HUES64 (cell line): ENCODE data around the gene ADPRHL1.
"Not testable (repeated sequence)": the region's sequence is repeated elsewhere in the genome, so short reads cannot be mapped to it uniquely, and the experiment has no call there.

Source experiments
- H3K27ac ChIP-seq: 2 replicates; pipeline ENCODE4 v1.7.0; 2013; ENCODE audit warnings: low read depth, low read length, inconsistent platforms
- H3K27me3 ChIP-seq: 2 replicates; pipeline ENCODE4 v1.6.1; 2013; ENCODE audit warnings: mild to moderate bottlenecking, low read length; ENCODE audit not compliant: insufficient read depth
- H3K36me3 ChIP-seq: 2 replicates; pipeline ENCODE4 v1.6.1; 2013; ENCODE audit warnings: mild to moderate bottlenecking, low read length; ENCODE audit not compliant: insufficient read depth
- H3K4me1 ChIP-seq: 2 replicates; pipeline ENCODE4 v1.6.1; 2013; ENCODE audit warnings: mild to moderate bottlenecking, low read length, moderate library complexity; ENCODE audit not compliant: insufficient read depth
- H3K4me3 ChIP-seq: 2 replicates; pipeline ENCODE4 v1.5.1; 2013; ENCODE audit warnings: mild to moderate bottlenecking, low read length, moderate library complexity
- H3K9ac ChIP-seq: 2 replicates; pipeline ENCODE4 v1.6.1; 2013; ENCODE audit warnings: mild to moderate bottlenecking, low read depth, low read length
- H3K9me3 ChIP-seq: 2 replicates; pipeline ENCODE4 v1.6.1; 2013; ENCODE audit warnings: low read depth, low read length; ENCODE audit not compliant: insufficient read depth
- WGBS: fragments of 150-250, 120-280 bp; methylation state at CpG from one replicate; pipeline ENCODE4 v1.1.7; 2013; ENCODE audit warnings: missing lambda C conversion rate; 5-methylcytosine and 5-hydroxymethylcytosine counted together

The ADPRHL1 gene

GRCh38 chr13:113371061-113371460 is 82.2 kb downstream of the ADPRHL1 start:
- H3K4me3 ChIP-seq: no peak overlapping the region
- H3K4me1 ChIP-seq: peaks cover 3% of the 10 kb centered on the region; the same call in 1 of the 2 replicates
- H3K27ac ChIP-seq: no peak overlapping the region
- H3K36me3 ChIP-seq: no peaks in the 10 kb centered on the region
- no peaks in the 10 kb centered on the region for H3K9me3 ChIP-seq
- no peak overlapping the region for H3K9ac ChIP-seq
- WGBS: 80% methylated on average over 13 of the region's 13 CpGs
- no peaks in the 10 kb centered on the region for H3K27me3 ChIP-seq

DNA sequence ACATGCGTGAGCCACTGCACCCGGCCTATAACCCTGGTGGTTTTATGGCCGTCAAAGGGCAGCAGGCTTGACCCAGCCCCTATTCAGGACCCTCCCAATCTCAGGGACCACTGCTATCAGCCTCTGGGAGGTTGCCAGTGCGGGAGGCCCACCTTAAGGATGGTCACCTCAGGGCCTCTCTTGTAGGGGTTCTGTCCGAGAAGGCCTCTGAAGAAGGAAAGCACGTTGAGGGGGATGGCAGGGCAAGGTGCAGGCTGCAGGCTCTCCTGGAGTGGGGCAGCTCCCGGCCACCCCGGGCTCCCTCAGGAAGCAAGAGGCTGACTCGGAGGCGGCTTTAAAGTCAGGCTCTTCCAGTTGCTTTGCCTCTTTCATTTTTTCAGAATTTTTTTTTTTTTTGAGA is 83.4 kb downstream of the ADPRHL1 start:
- 88% methylated on average over 10 of the region's 10 CpGs for WGBS
- Histone ChIP-seq H3K9me3 (no peaks in the 10 kb centered on the region), H3K4me1 (peaks cover 3% of the 10 kb centered on the region; the same call in 1 of the 2 replicates), H3K36me3 (no peaks in the 10 kb centered on the region), H3K27me3 (no peaks in the 10 kb centered on the region), H3K4me3 (no peak overlapping the region), H3K9ac (no peak overlapping the region), H3K27ac (no peak overlapping the region)

DNA sequence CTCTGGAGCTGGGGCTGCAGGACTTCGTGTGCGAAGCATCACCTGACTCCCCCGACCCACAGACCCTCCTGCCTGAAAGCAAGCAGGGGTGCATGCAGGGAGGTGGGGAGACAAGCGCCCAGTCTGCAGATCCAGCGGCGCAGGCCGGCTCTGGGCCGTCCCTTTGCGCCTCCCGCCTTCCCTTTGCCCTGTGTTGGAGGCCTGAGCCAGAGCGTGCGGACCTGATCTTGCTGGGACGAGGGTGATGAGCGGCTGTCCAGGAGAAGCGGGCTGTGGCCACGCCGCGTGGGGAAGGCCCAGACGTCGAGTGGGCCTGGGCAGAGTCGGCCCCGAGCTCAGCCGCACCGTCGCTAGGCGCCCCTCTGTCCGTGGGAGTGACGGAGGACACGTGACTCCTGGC is 84.1 kb downstream of the ADPRHL1 start:
- H3K4me1 ChIP-seq: peaks cover 6% of the 10 kb centered on the region; the same call in 1 of the 2 replicates
- no peaks in the 10 kb centered on the region for H3K36me3 ChIP-seq
- no peak overlapping the region for H3K4me3 ChIP-seq
- H3K9ac ChIP-seq: no peak overlapping the region
- 93% methylated on average over 29 of the region's 29 CpGs for WGBS
- no peak overlapping the region for H3K27ac ChIP-seq
- no peaks in the 10 kb centered on the region for H3K27me3 ChIP-seq
- no peaks in the 10 kb centered on the region for H3K9me3 ChIP-seq

GRCh38 chr13:113368353-113368752 is 84.9 kb downstream of the ADPRHL1 start:
- H3K27ac ChIP-seq, H3K9ac ChIP-seq, H3K36me3 ChIP-seq, H3K4me3 ChIP-seq, H3K4me1 ChIP-seq, H3K9me3 ChIP-seq, H3K27me3 ChIP-seq: not testable (repeated sequence)
- 96% methylated on average over 6 of the region's 6 CpGs for WGBS

DNA sequence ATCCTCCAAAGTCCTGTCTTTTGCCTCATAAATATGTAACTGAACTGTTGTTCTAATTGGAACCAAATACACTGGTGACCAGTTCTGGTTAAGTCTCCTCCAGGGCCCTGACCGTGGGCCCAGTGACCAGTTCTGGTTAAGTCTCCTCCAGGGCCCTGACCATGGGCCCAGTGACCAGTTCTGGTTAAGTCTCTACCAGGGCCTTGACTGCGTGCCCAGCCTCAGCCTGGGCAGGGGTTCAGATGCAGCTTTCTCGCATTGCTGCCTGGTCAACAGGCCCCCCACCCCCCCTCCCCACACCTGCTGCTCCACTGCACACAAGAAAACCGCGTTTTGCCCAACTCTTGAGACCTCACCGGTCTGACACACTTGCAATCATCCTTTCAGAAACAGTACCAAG is 85.5 kb downstream of the ADPRHL1 start:
- Histone ChIP-seq H3K9me3 (no peaks in the 10 kb centered on the region), H3K27me3 (peaks cover 7% of the 10 kb centered on the region), H3K36me3 (no peaks in the 10 kb centered on the region), H3K27ac (no peak overlapping the region), H3K4me1 (peaks cover 7% of the 10 kb centered on the region; the same call in 1 of the 2 replicates), H3K9ac (no peak overlapping the region), H3K4me3 (no peak overlapping the region)
- 92% methylated on average over 6 of the region's 6 CpGs for WGBS

- Histone ChIP-seq H3K4me1 (peaks cover 10% of the 10 kb centered on the region; the same call in 1 of the 2 replicates), H3K9me3 (no peaks in the 10 kb centered on the region), H3K9ac (no peak overlapping the region), H3K27ac (no peak overlapping the region), H3K4me3 (no peak overlapping the region), H3K36me3 (no peaks in the 10 kb centered on the region), H3K27me3 (peaks cover 10% of the 10 kb centered on the region)
- 89% methylated on average over 15 of the region's 15 CpGs for WGBS
Measured at GRCh38 chr13:113367020-113367560, 86.2 kb downstream of the ADPRHL1 start.

- H3K9ac ChIP-seq: no peak overlapping the region
- 87% methylated on average over 9 of the region's 9 CpGs for WGBS
Measured at GRCh38 chr13:113365971-113366588, 87.2 kb downstream of the ADPRHL1 start.

DNA sequence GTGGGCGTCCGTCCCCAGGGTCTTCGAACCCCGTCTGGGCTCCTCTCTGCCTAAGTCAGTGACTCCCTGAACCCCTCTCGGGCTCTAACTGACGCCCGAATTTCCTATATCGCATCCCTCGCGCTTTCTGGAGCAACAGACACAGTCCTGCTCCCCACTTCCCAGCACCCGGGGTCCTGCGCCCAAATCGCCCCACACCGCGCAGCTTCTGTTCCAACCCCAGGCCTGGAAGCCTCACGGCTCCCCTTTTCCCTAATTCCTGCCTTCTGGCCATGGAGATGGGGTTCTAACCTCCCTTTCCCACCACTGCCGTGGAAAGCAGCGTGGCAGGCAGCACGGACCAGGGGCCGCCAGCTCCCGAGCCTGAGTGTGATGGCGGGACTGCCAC is 87.7 kb downstream of the ADPRHL1 start:
- peaks cover 10% of the 10 kb centered on the region; the same call in 1 of the 2 replicates for H3K4me1 ChIP-seq
- no peak overlapping the region for H3K4me3 ChIP-seq
- peaks cover 5% of the 10 kb centered on the region; the same call in 1 of the 2 replicates for H3K36me3 ChIP-seq
- H3K9me3 ChIP-seq: no peaks in the 10 kb centered on the region
- WGBS: 93% methylated on average over 22 of the region's 22 CpGs
- no peak overlapping the region for H3K27ac ChIP-seq
- no peak overlapping the region for H3K9ac ChIP-seq
- H3K27me3 ChIP-seq: peaks cover 10% of the 10 kb centered on the region

More at GRCh38 chr13:113365971-113366588, 87.2 kb downstream of the ADPRHL1 start:
- peaks cover 10% of the 10 kb centered on the region; the same call in 1 of the 2 replicates for H3K4me1 ChIP-seq
- no peaks in the 10 kb centered on the region for H3K9me3 ChIP-seq
- H3K27me3 ChIP-seq: peaks cover 10% of the 10 kb centered on the region
- H3K27ac ChIP-seq: no peak overlapping the region
- peaks cover 5% of the 10 kb centered on the region; the same call in 1 of the 2 replicates for H3K36me3 ChIP-seq
- H3K4me3 ChIP-seq: no peak overlapping the region

GRCh38 chr13:113364901-113365582 is 88.2 kb downstream of the ADPRHL1 start:
- Histone ChIP-seq H3K9me3 (no peaks in the 10 kb centered on the region), H3K9ac (no peak overlapping the region), H3K4me1 (peaks cover 10% of the 10 kb centered on the region; the same call in 1 of the 2 replicates), H3K27me3 (peaks cover 10% of the 10 kb centered on the region), H3K27ac (peak overlapping the region; percentile 49; the same call in 1 of the 2 replicates), H3K36me3 (peaks cover 10% of the 10 kb centered on the region), H3K4me3 (no peak overlapping the region)
- WGBS: 89% methylated on average over 41 of the region's 41 CpGs

DNA sequence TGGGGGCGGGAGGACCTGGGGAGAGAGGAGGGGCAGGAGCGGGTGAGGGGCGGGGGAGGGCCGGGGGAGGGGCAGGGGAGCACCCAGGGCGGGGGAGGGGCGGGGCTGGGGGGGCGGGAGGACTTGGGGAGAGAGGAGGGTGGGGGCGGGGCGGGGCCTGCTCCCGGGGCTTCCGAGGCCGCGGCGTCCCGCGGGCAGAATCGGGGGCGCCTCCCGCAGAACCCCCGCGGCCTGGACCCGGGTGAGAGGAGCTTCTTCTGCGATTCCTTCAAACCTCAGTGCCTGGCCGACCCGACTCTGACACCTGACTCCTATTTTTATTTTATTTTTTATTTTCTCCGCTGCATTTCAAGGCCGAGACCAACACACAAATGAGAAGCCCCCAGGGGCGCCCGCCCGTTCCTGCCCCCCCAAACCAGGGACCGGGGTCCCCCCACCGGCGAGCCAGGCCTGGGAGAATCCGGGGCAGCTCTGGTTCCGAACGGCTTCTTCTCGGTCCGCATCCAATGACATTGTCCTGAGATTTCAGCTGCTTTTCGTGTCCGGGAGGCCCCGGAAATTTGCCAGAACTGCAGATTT is 88.9 kb downstream of the ADPRHL1 start:
- peaks cover 16% of the 10 kb centered on the region for H3K36me3 ChIP-seq
- H3K9ac ChIP-seq: no peak overlapping the region
- WGBS: 37% methylated on average over 34 of the region's 41 CpGs
- peaks cover 10% of the 10 kb centered on the region for H3K27me3 ChIP-seq
- peak overlapping the region; percentile 49; the same call in 1 of the 2 replicates for H3K27ac ChIP-seq
- H3K4me1 ChIP-seq: peaks cover 10% of the 10 kb centered on the region; the same call in 1 of the 2 replicates
- no peaks in the 10 kb centered on the region for H3K9me3 ChIP-seq
- H3K4me3 ChIP-seq: peak overlapping the region; percentile 42

DNA sequence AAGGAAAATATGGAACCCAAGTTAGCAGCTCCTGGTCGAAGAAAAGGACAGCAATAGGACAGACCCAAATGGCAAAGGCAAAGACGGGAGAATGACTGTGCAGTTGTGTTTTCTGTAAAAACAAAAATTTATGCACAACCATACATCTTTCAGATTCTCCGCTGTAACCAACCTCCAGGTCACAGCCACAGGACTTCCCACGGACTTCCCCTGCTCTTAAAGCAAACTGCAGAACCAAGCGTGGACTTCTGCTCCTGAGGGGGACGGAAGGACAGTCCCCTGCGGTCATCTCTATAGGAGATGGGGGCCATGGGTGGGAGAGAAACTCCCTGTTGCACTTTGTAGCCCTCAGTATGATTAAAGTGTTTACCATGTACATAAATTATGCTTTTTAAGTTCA is 91.9 kb downstream of the ADPRHL1 start:
- Histone ChIP-seq H3K9me3 (no peaks in the 10 kb centered on the region), H3K9ac (no peak overlapping the region), H3K4me3 (no peak overlapping the region), H3K36me3 (peaks cover 23% of the 10 kb centered on the region), H3K4me1 (peaks cover 10% of the 10 kb centered on the region; the same call in 1 of the 2 replicates), H3K27me3 (peaks cover 10% of the 10 kb centered on the region), H3K27ac (no peak overlapping the region)
- 97% methylated on average over 7 of the region's 7 CpGs for WGBS
